ENCODE results near the gene PKN1.
"Not testable (repeated sequence)": the region's sequence is repeated elsewhere in the genome, so short reads cannot be mapped to it uniquely, and the experiment has no call there.

PKN1 gene

GRCh38 chr19:14432791-14433553 is at the start of gene PKN1:
TSS of gene PKN1 (plus strand) at chr19:14433306. CDS start at chr19:14433522, 216 bp downstream.
- peak; percentile 88 for DNase-seq (ENCODE audit: low spot score)

GRCh38 chr19:14383661-14384555 is 49.2 kb upstream of the PKN1 start:
- peak; percentile 83 for DNase-seq (ENCODE audit: low spot score)

- DNase-seq (ENCODE audit: low spot score) = no peak
Observed at GRCh38 chr19:14385492-14385891, 47.6 kb upstream of the PKN1 start.

- DNase-seq (ENCODE audit: low spot score) = no peak
Observed at GRCh38 chr19:14390548-14390947, 42.6 kb upstream of the PKN1 start.

GRCh38 chr19:14391156-14391821 is 41.8 kb upstream of the PKN1 start:
- DNase-seq (ENCODE audit: low spot score) = no peak

GRCh38 chr19:14393329-14393728 is 39.8 kb upstream of the PKN1 start:
- no peak for DNase-seq (ENCODE audit: low spot score)

GRCh38 chr19:14394167-14394566 is 38.9 kb upstream of the PKN1 start:
- no peak for DNase-seq (ENCODE audit: low spot score)

- no peak for DNase-seq (ENCODE audit: low spot score)
Observed at GRCh38 chr19:14395262-14395661, 37.8 kb upstream of the PKN1 start.

GRCh38 chr19:14395710-14396336 is 37.3 kb upstream of the PKN1 start:
- DNase-seq (ENCODE audit: low spot score) = no peak

- DNase-seq (ENCODE audit: low spot score) = not testable (repeated sequence)
Observed at GRCh38 chr19:14396730-14397129, 36.4 kb upstream of the PKN1 start.

- not testable (repeated sequence) for DNase-seq (ENCODE audit: low spot score)
Observed at GRCh38 chr19:14397168-14397567, 35.9 kb upstream of the PKN1 start.

GRCh38 chr19:14400951-14401431 is 32.1 kb upstream of the PKN1 start:
- no peak for DNase-seq (ENCODE audit: low spot score)

GRCh38 chr19:14401468-14402195 is 31.5 kb upstream of the PKN1 start:
- no peak for DNase-seq (ENCODE audit: low spot score)

GRCh38 chr19:14402332-14403144 is 30.6 kb upstream of the PKN1 start:
- DNase-seq (ENCODE audit: low spot score) = peak; percentile 77

- not testable (repeated sequence) for DNase-seq (ENCODE audit: low spot score)
Observed at GRCh38 chr19:14403145-14403930, 29.8 kb upstream of the PKN1 start.

GRCh38 chr19:14404312-14404711 is 28.8 kb upstream of the PKN1 start:
- DNase-seq (ENCODE audit: low spot score) = no peak

- peak; percentile 8 for DNase-seq (ENCODE audit: low spot score)
Observed at GRCh38 chr19:14405380-14405757, 27.7 kb upstream of the PKN1 start.

GRCh38 chr19:14405758-14406644 is 27.1 kb upstream of the PKN1 start:
- peak; percentile 95 for DNase-seq (ENCODE audit: low spot score)
